GM23338 (cell line): ENCODE measurements around the gene SSTR3. TPM values are rescaled to one million over a fixed set of nuclear protein-coding genes. Genes with fewer than 3 reads are reported as not detected.

Source experiments
- ATAC-seq: fragments of 200-7000 bp; cut with Tn5 transposase; 3 replicates; pipeline ENCODE4 v1.9.1; 2020
- DNase-seq: peaks from one replicate; pipeline ENCODE4 v3.0.0-alpha.2; 2015; ENCODE audit warnings: low spot score
- H2AFZ ChIP-seq: fragments of 200-600 bp; sonication (generic); 2 replicates; pipeline ENCODE4 v1.8.0; 2016; ENCODE audit warnings: antibody characterized with exemption, mild to moderate bottlenecking, moderate library complexity
- H3F3A ChIP-seq: fragments of 200-600 bp; sonication (generic); replicated peaks from 2 replicates; pipeline ENCODE4 v1.8.0; 2017; ENCODE audit warnings: antibody characterized with exemption, mixed run types, low read depth
- H3K27ac ChIP-seq: fragments of 200-600 bp; sonication (generic); 2 replicates; pipeline ENCODE4 v1.6.1; 2016; ENCODE audit warnings: low read depth
- H3K27me3 ChIP-seq: fragments of 200-600 bp; sonication (generic); 2 replicates; pipeline ENCODE4 v1.8.0; 2016; ENCODE audit warnings: mild to moderate bottlenecking, mixed run types, moderate library complexity; ENCODE audit not compliant: insufficient read depth
- H3K36me3 ChIP-seq: fragments of 200-600 bp; sonication (generic); 2 replicates; pipeline ENCODE4 v1.8.0; 2016; ENCODE audit warnings: mild to moderate bottlenecking; ENCODE audit not compliant: insufficient read depth
- H3K4me1 ChIP-seq: fragments of 200-600 bp; sonication (generic); 2 replicates; pipeline ENCODE4 v1.8.0; 2016; ENCODE audit warnings: mild to moderate bottlenecking, moderate library complexity; ENCODE audit not compliant: insufficient read depth
- H3K4me2 ChIP-seq: fragments of 200-600 bp; sonication (generic); 2 replicates; pipeline ENCODE4 v1.7.1; 2017; ENCODE audit warnings: mixed run types
- H3K4me3 ChIP-seq: fragments of 200-600 bp; sonication (generic); 2 replicates; pipeline ENCODE4 v1.6.1; 2016; ENCODE audit warnings: mixed run types
- H3K79me2 ChIP-seq: fragments of 200-600 bp; sonication (generic); replicated peaks from 2 replicates; pipeline ENCODE4 v1.8.0; 2017; ENCODE audit warnings: mild to moderate bottlenecking; ENCODE audit not compliant: insufficient read depth
- H3K9me2 ChIP-seq: fragments of 200-600 bp; sonication (generic); 2 replicates; pipeline ENCODE4 v1.8.0; 2017; ENCODE audit not compliant: insufficient read depth
- H4K20me1 ChIP-seq: fragments of 200-600 bp; sonication (generic); replicated peaks from 2 replicates; pipeline ENCODE4 v1.8.0; 2017; ENCODE audit warnings: mild to moderate bottlenecking; ENCODE audit not compliant: insufficient read depth
- H3K27ac Mint-ChIP-seq: 2 replicates; pipeline ENCODE4 v1.8.0; 2020; ENCODE audit warnings: inconsistent platforms, mild to moderate bottlenecking, moderate library complexity, mixed read lengths
- H3K27me3 Mint-ChIP-seq: 3 replicates; pipeline ENCODE4 v1.8.0; 2022; ENCODE audit warnings: low read depth, mild to moderate bottlenecking, moderate library complexity, mixed read lengths, inconsistent platforms; ENCODE audit not compliant: insufficient read depth, poor library complexity
- H3K36me3 Mint-ChIP-seq: 3 replicates; pipeline ENCODE4 v1.8.0; 2021; ENCODE audit warnings: low read depth, mild to moderate bottlenecking, inconsistent platforms, moderate library complexity, mixed read lengths
- H3K4me1 Mint-ChIP-seq: 3 replicates; pipeline ENCODE4 v1.8.0; 2020; ENCODE audit warnings: mild to moderate bottlenecking, inconsistent platforms, mixed read lengths
- H3K4me3 Mint-ChIP-seq: 3 replicates; pipeline ENCODE4 v1.8.0; 2021; ENCODE audit warnings: moderate library complexity, mild to moderate bottlenecking, inconsistent platforms, mixed read lengths
- H3K9me3 Mint-ChIP-seq: 3 replicates; pipeline ENCODE4 v1.8.0; 2020; ENCODE audit warnings: moderate library complexity, mild to moderate bottlenecking, inconsistent platforms, mixed read lengths
- CREB1 ChIP-seq: fragments of 250-450 bp; sonication (Bioruptor Pico); IDR thresholded peaks from 2 replicates; pipeline ENCODE4 v1.5.0; 2020; ENCODE audit warnings: low read depth, mild to moderate bottlenecking, moderate library complexity
- CTCF ChIP-seq, 2 experiments: fragments of 200-600 bp in 1 of 2; sonication (generic) in 1 of 2; conservative IDR thresholded peaks; 2 replicates each; pipeline versions ENCODE4 v1.5.1 to v1.6.1; 2016 to 2017; ENCODE audit warnings: antibody characterized with exemption in 2 of 2, low read depth in 2 of 2, mild to moderate bottlenecking in 2 of 2, moderate library complexity in 1 of 2
- ETS1 ChIP-seq: IDR thresholded peaks from 2 replicates; pipeline ENCODE4 v1.6.1; 2016; ENCODE audit warnings: antibody characterized with exemption
- EZH2 ChIP-seq: fragments of 200-600 bp; sonication (generic); IDR thresholded peaks from one replicate; pipeline ENCODE4 v1.8.0; 2017; ENCODE audit warnings: antibody characterized with exemption, mild to moderate bottlenecking, low read depth; ENCODE audit not compliant: unreplicated experiment
- EZH2phosphoT487 ChIP-seq: fragments of 200-600 bp; sonication (generic); IDR thresholded peaks from one replicate; pipeline ENCODE4 v1.8.1; 2018; ENCODE audit warnings: antibody characterized with exemption; ENCODE audit not compliant: unreplicated experiment
- JUNB ChIP-seq: IDR thresholded peaks from one replicate; pipeline ENCODE4 v1.6.1; 2016; ENCODE audit warnings: antibody characterized with exemption; ENCODE audit not compliant: unreplicated experiment
- NANOG ChIP-seq: IDR thresholded peaks from 2 replicates; pipeline ENCODE4 v1.6.1; 2016; ENCODE audit warnings: antibody characterized with exemption, borderline replicate concordance
- POLR2AphosphoS5 ChIP-seq: IDR thresholded peaks from 2 replicates; pipeline ENCODE4 v1.6.1; 2016; ENCODE audit warnings: antibody characterized with exemption, low read depth
- REST ChIP-seq: IDR thresholded peaks from one replicate; pipeline ENCODE4 v1.6.1; 2018; ENCODE audit warnings: antibody characterized with exemption; ENCODE audit not compliant: unreplicated experiment
- STAT1 ChIP-seq: IDR thresholded peaks from one replicate; pipeline ENCODE4 v1.6.1; 2016; ENCODE audit warnings: antibody characterized with exemption; ENCODE audit not compliant: unreplicated experiment
- ZNF114 ChIP-seq: fragments of 250-450 bp; sonication (Bioruptor Pico); IDR thresholded peaks from 2 replicates; pipeline ENCODE4 v1.5.0; 2020; ENCODE audit warnings: mild to moderate bottlenecking, moderate library complexity
- ZNF331 ChIP-seq: fragments of 250-450 bp; sonication (Bioruptor Pico); IDR thresholded peaks from 2 replicates; pipeline ENCODE4 v1.5.0; 2020; ENCODE audit warnings: low read depth, mild to moderate bottlenecking, moderate library complexity
- ZNF462 ChIP-seq: fragments of 250-450 bp; sonication (Bioruptor Pico); IDR thresholded peaks from 2 replicates; pipeline ENCODE4 v1.5.0; 2020; ENCODE audit warnings: mild to moderate bottlenecking, moderate library complexity
- polyA plus RNA-seq: library from polyadenylated mRNA; unstranded; fragments of >200 nt; fragmentation: Nextera tagmentation; extraction: Ambion mirVana; gene quantifications from 2 replicates; pipeline ENCODE4 v1.2.1, GENCODE V29; 2016
- total RNA-seq: library from RNA; depleted of rRNA; stranded (reverse); fragments of >200 nt; shearing (Covaris generic); gene quantifications from 2 replicates; pipeline ENCODE4 v1.2.3, GENCODE V29; 2014

SSTR3 gene
- total and polyA plus RNA-seq, 2 experiments from 2014 or later, result 0.66 TPM; not detected in 1

- Histone ChIP-seq H3K36me3 (no peaks in the 10 kb centered on the region), H3F3A (no peaks in the 10 kb centered on the region), H3K4me3 (peak overlapping the region; percentile 35), H3K9me2 (no peaks in the 10 kb centered on the region), H3K4me1 (peaks cover 15% of the 10 kb centered on the region; the same call in 1 of the 2 replicates), H4K20me1 (no peaks in the 10 kb centered on the region), H2AFZ (no peak overlapping the region), H3K4me2 (peak overlapping the region; percentile 66), H3K27ac (no peak overlapping the region), H3K79me2 (no peaks in the 10 kb centered on the region), H3K27me3 (peaks cover 6% of the 10 kb centered on the region)
- peak overlapping the region; percentile 61 for H3K4me3 Mint-ChIP-seq
- DNase-seq (peak; percentile 62), ATAC-seq (peak; percentile 68)
- peaks cover 33% of the 10 kb centered on the region for H3K27me3 Mint-ChIP-seq
- peaks cover 9% of the 10 kb centered on the region for H3K9me3 Mint-ChIP-seq
- H3K27ac Mint-ChIP-seq, result peak overlapping the region; percentile 45; the same call in 1 of the 2 replicates
- TF ChIP-seq POLR2AphosphoS5 (no peak), ZNF331 (no peak), ZNF114 (CRISPR knock-in tag) (no peak), NANOG (no peak), EZH2phosphoT487 (no peak), ETS1 (no peak), CREB1 (CRISPR knock-in tag) (no peak), EZH2 (no peak), JUNB (no peak), REST (no peak), ZNF462 (CRISPR knock-in tag) (no peak), CTCF (conservative IDR thresholded peaks at IDR 0.05; ENCODE audit: low read depth in 2 of 2) (no peak), STAT1 (no peak)
- H3K4me1 Mint-ChIP-seq, result peaks cover 27% of the 10 kb centered on the region
- H3K36me3 Mint-ChIP-seq, result no peaks in the 10 kb centered on the region
These were observed 46.6 kb upstream of the SSTR3 start for GRCh38 chr22:37258753-37259401.
